A549 (cell line): ENCODE results near the gene SLC25A30.

Experiments used
- BHLHE40 ChIP-seq: IDR thresholded peaks from 2 replicates; pipeline ENCODE4 v1.6.1; 2012; ENCODE audit warnings: low read depth, low read length, inconsistent platforms
- CHD4 ChIP-seq: fragments of 200-600 bp; sonication (generic); IDR thresholded peaks from 2 replicates; pipeline ENCODE4 v1.6.1; 2016; ENCODE audit warnings: antibody characterized with exemption, mild to moderate bottlenecking, borderline replicate concordance
- CTCF ChIP-seq: fragments of >200 bp; sonication (Bioruptor Twin); formaldehyde crosslinking; IDR thresholded peaks from 3 replicates; pipeline ENCODE4 v1.5.1; 2016
- EP300 ChIP-seq, 2 experiments: fragments of >200 bp; sonication (Bioruptor Twin); formaldehyde crosslinking; IDR thresholded peaks; 2 replicates in 1 of 2; 3 replicates in 1 of 2; pipeline ENCODE4 v1.6.1; 2016 to 2017
- JUN ChIP-seq, 2 experiments: fragments of >200 bp; sonication (Bioruptor Twin); formaldehyde crosslinking; IDR thresholded peaks; 2 replicates in 1 of 2; 3 replicates in 1 of 2; pipeline ENCODE4 v1.6.1; 2016 to 2017
- JUNB ChIP-seq: fragments of >200 bp; sonication (Bioruptor Twin); formaldehyde crosslinking; IDR thresholded peaks from 2 replicates; pipeline ENCODE4 v1.6.1; 2016
- MAFK ChIP-seq: fragments of 450-650 bp; IDR thresholded peaks from 2 replicates; pipeline ENCODE4 v1.6.1; 2014; ENCODE audit not compliant: partially characterized antibody
- MAX ChIP-seq: IDR thresholded peaks from 2 replicates; pipeline ENCODE4 v1.6.1; 2012
- MAZ ChIP-seq: fragments of 150-350 bp; IDR thresholded peaks from 2 replicates; pipeline ENCODE4 v1.6.1; 2014; ENCODE audit warnings: antibody characterized with exemption, low read depth, low read length, borderline replicate concordance
- NR3C1 ChIP-seq: fragments of >200 bp; sonication (Bioruptor Twin); formaldehyde crosslinking; IDR thresholded peaks from 3 replicates; pipeline ENCODE4 v1.6.1; 2017
- POLR2A ChIP-seq: IDR thresholded peaks from 2 replicates; pipeline ENCODE4 v1.6.1; 2012; ENCODE audit warnings: mild to moderate bottlenecking, low read length
- RAD21 ChIP-seq, 2 experiments: fragments of >200 bp in 1 of 2; sonication (Bioruptor Twin) in 1 of 2; formaldehyde crosslinking in 1 of 2; IDR thresholded peaks in 1 of 2; conservative IDR thresholded peaks in 1 of 2; 2 replicates in 1 of 2; 3 replicates in 1 of 2; pipeline ENCODE4 v1.6.1; 2012 to 2018; ENCODE audit warnings: inconsistent platforms in 1 of 2
- SMC3 ChIP-seq: fragments of >200 bp; sonication (Bioruptor Twin); formaldehyde crosslinking; IDR thresholded peaks from 3 replicates; pipeline ENCODE4 v1.6.1; 2018; ENCODE audit warnings: inconsistent platforms

- TF ChIP-seq MAZ, result no peak
- no peak for TF ChIP-seq EP300 (IDR thresholded peaks at IDR 0.05)
- TF ChIP-seq POLR2A, result no peak
- no peak for TF ChIP-seq CTCF
- TF ChIP-seq MAX, result no peak
- no peak for TF ChIP-seq NR3C1
- TF ChIP-seq RAD21 (conservative IDR thresholded peaks at IDR 0.05 in 1 of 2, IDR thresholded peaks at IDR 0.05 in 1 of 2), result no peak
- no peak for TF ChIP-seq MAFK
- TF ChIP-seq CHD4, result no peak
- no peak for TF ChIP-seq JUN (IDR thresholded peaks at IDR 0.05)
- no peak for TF ChIP-seq BHLHE40
- TF ChIP-seq SMC3, result no peak
- no peak for TF ChIP-seq JUNB
Observed at GRCh38 chr13:45353895-45354294, 64.3 kb downstream of the SLC25A30 start.
